ENCODE data around the gene SCNN1A. TPM values are rescaled to one million over a fixed set of nuclear protein-coding genes. Genes with fewer than 3 reads are reported as not detected.

Gene SCNN1A
- total RNA-seq, 1 experiment from 2014 or later, result 0.69 TPM

Other genes with a start within 250 kb of the SCNN1A start
- 38.3 and 42.4 TPM in 2 replicates for gene CD9, start 175.2 kb downstream of the SCNN1A start, total RNA-seq (2014; rRNA removed)
- gene PLEKHG6, start 64.9 kb downstream of the SCNN1A start, total RNA-seq (2014; rRNA removed), result not detected in 2 replicates
- gene TNFRSF1A, start 33.5 kb downstream of the SCNN1A start, total RNA-seq (2014; rRNA removed), result 177 and 233 TPM in 2 replicates
- gene LTBR, start 8.6 kb upstream of the SCNN1A start, total RNA-seq (2014; rRNA removed), result 152 and 184 TPM in 2 replicates
- gene CD27, start 69.4 kb upstream of the SCNN1A start, total RNA-seq (2014; rRNA removed), result 0.17 and 0.19 TPM in 2 replicates
- gene TAPBPL, start 76.5 kb upstream of the SCNN1A start, total RNA-seq (2014; rRNA removed), result 8.5 and 9.4 TPM in 2 replicates
- gene VAMP1, start 95.1 kb upstream of the SCNN1A start, total RNA-seq (2014; rRNA removed), result 8.0 and 12.9 TPM in 2 replicates
- gene MRPL51, start 117.7 kb upstream of the SCNN1A start, total RNA-seq (2014; rRNA removed), result 113 and 124 TPM in 2 replicates
- 93.5 and 112 TPM in 2 replicates for gene NCAPD2, start 118.5 kb upstream of the SCNN1A start, total RNA-seq (2014; rRNA removed)
- 10,802 and 11,796 TPM in 2 replicates for gene GAPDH, start 159.0 kb upstream of the SCNN1A start, total RNA-seq (2014; rRNA removed)
- gene IFFO1, start 180.5 kb upstream of the SCNN1A start, total RNA-seq (2014; rRNA removed), result 105 and 121 TPM in 2 replicates
- 88.9 and 101 TPM in 2 replicates for gene NOP2, start 192.7 kb upstream of the SCNN1A start, total RNA-seq (2014; rRNA removed)
- gene CHD4, start 231.8 kb upstream of the SCNN1A start, total RNA-seq (2014; rRNA removed), result 200 and 240 TPM in 2 replicates

Measured in LHCN-M2 (cell line).